Activated CD8-positive, alpha-beta T cell treated with anti-CD3 and anti-CD28 coated beads for 36 hours (primary cell): ENCODE measurements around the gene PTGR2. TPM values are rescaled to one million over a fixed set of nuclear protein-coding genes. Genes with fewer than 3 reads are reported as not detected.

Source experiments
- ATAC-seq: fragments of 200-7000 bp; cut with Tn5 transposase; one replicate; pipeline ENCODE4 v1.10.0; 2021; ENCODE audit warnings: mild to moderate bottlenecking, moderate library complexity
- CTCF ChIA-PET: fragments of 350-600 bp; sonication (Branson Sonifier 250); formaldehyde crosslinking; loops from one replicate; lab custom pipeline; 2021; ENCODE audit warnings: antibody characterized with exemption; lab: Charles Lee
- POLR2A ChIA-PET: fragments of 350-600 bp; sonication (Branson Sonifier 250); formaldehyde crosslinking; loops from one replicate; lab custom pipeline; 2021; ENCODE audit warnings: antibody characterized with exemption; lab: Charles Lee
- DNase-seq: peaks from one replicate; pipeline ENCODE4 v3.0.0-alpha.2; 2020
- H3K27ac Mint-ChIP-seq: one replicate; pipeline ENCODE4 v1.8.0; 2021; ENCODE audit warnings: mild to moderate bottlenecking, mixed read lengths
- H3K27me3 Mint-ChIP-seq: one replicate; pipeline ENCODE4 v1.8.0; 2021; ENCODE audit warnings: mixed read lengths
- H3K36me3 Mint-ChIP-seq: one replicate; pipeline ENCODE4 v1.8.0; 2021; ENCODE audit warnings: low read depth, mixed read lengths
- H3K4me1 Mint-ChIP-seq: one replicate; pipeline ENCODE4 v1.8.0; 2021; ENCODE audit warnings: low read depth, mixed read lengths
- H3K4me3 Mint-ChIP-seq: one replicate; pipeline ENCODE4 v1.8.0; 2021; ENCODE audit warnings: mild to moderate bottlenecking, moderate library complexity, mixed read lengths
- H3K9me3 Mint-ChIP-seq: one replicate; pipeline ENCODE4 v1.8.0; 2021; ENCODE audit warnings: mixed read lengths
- intact Hi-C: fragments of 100-400 bp; cut with micrococcal nuclease; formaldehyde crosslinking; loops from one replicate; pipeline ENCODE4 v1.10.0; 2022
- total RNA-seq, 2 experiments: library from RNA; stranded (reverse); gene quantifications; one replicate each; pipeline ENCODE4 v1.2.3, GENCODE V29; 2021
- TF ChIP-seq, protein P1 (sequence below): fragments of 200-600 bp; IDR thresholded peaks from one replicate; pipeline ENCODE4 v1.8.0; 2022; ENCODE audit warnings: antibody characterized with exemption, mild to moderate bottlenecking

The PTGR2 gene
- total RNA-seq, 2 experiments from 2014 or later: 10.6 to 11.0 TPM

DNA sequence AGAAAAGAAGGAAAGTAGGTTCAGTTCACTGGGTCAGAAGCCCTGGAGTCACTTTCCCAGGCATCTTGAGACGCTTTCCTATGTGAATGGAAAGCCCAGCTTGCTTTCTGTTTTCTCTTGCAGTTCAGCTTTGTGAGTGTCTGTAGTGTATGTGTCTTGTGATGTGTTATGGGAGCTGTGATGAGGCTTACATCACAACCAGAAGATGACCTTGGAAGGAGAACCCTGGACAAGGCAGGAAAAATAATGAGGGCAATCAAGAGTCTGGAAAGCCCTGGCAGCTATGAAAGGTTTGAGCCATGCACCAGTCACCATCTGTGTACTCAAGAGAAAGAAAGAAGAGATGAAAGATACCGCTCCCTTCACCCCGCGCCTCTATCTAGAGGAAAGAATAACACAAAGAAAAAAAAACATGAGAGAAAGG is 35.2 kb upstream of the PTGR2 start:
- ChIA-PET POLR2A (interaction anchor here (0.6 kb wide), 2 partner anchors 75 to 89 kb away, joined by 3 to 4 read pairs; no protein-coding TSS in a partner anchor), CTCF (interaction anchor here (1.1 to 1.3 kb wide), 2 partner anchors 10 to 45 kb away, joined by 3 to 5 read pairs; no protein-coding TSS in a partner anchor)
- Mint-ChIP-seq H3K27me3 (no peaks in the 10 kb centered on the region), H3K9me3 (no peaks in the 10 kb centered on the region), H3K36me3 (no peaks in the 10 kb centered on the region), H3K27ac (no peak overlapping the region), H3K4me3 (no peak overlapping the region), H3K4me1 (peaks cover 9% of the 10 kb centered on the region)
- DNase-seq: no peak
- TF ChIP-seq, protein P1, sequence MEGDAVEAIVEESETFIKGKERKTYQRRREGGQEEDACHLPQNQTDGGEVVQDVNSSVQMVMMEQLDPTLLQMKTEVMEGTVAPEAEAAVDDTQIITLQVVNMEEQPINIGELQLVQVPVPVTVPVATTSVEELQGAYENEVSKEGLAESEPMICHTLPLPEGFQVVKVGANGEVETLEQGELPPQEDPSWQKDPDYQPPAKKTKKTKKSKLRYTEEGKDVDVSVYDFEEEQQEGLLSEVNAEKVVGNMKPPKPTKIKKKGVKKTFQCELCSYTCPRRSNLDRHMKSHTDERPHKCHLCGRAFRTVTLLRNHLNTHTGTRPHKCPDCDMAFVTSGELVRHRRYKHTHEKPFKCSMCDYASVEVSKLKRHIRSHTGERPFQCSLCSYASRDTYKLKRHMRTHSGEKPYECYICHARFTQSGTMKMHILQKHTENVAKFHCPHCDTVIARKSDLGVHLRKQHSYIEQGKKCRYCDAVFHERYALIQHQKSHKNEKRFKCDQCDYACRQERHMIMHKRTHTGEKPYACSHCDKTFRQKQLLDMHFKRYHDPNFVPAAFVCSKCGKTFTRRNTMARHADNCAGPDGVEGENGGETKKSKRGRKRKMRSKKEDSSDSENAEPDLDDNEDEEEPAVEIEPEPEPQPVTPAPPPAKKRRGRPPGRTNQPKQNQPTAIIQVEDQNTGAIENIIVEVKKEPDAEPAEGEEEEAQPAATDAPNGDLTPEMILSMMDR: no peak
- intact Hi-C loops: no loop called here
- ATAC-seq: no peak

GRCh38 chr14:73817020-73817655 is 34.5 kb upstream of the PTGR2 start:
- POLR2A ChIA-PET: interaction anchor here (0.6 to 1.1 kb wide), 4 partner anchors 31 to 90 kb away, joined by 3 to 4 read pairs (median 4); no protein-coding TSS in a partner anchor

GRCh38 chr14:73818821-73819220 is 32.8 kb upstream of the PTGR2 start:
- no peaks in the 10 kb centered on the region for H3K27me3 Mint-ChIP-seq
- H3K36me3 Mint-ChIP-seq: no peaks in the 10 kb centered on the region
- ChIA-PET POLR2A (no interaction called here), CTCF (interaction anchor here (0.9 kb wide), 1 partner anchor 89 kb away, joined by 3 read pairs; no protein-coding TSS in a partner anchor)
- no peak overlapping the region for H3K4me3 Mint-ChIP-seq
- no peak for DNase-seq
- H3K4me1 Mint-ChIP-seq: peaks cover 8% of the 10 kb centered on the region
- no peak for ATAC-seq
- TF ChIP-seq, protein P1: no peak
- H3K27ac Mint-ChIP-seq: no peak overlapping the region
- intact Hi-C loops: no loop called here
- H3K9me3 Mint-ChIP-seq: no peaks in the 10 kb centered on the region

More at GRCh38 chr14:73817020-73817655, 34.5 kb upstream of the PTGR2 start:
- CTCF ChIA-PET: interaction anchor here (1.1 to 1.9 kb wide), 2 partner anchors 11 to 89 kb away, joined by 3 to 8 read pairs; no protein-coding TSS in a partner anchor
- Mint-ChIP-seq H3K9me3 (no peaks in the 10 kb centered on the region), H3K27me3 (no peaks in the 10 kb centered on the region), H3K4me1 (peaks cover 8% of the 10 kb centered on the region), H3K4me3 (no peak overlapping the region), H3K36me3 (no peaks in the 10 kb centered on the region), H3K27ac (no peak overlapping the region)
- no peak for DNase-seq
- TF ChIP-seq, protein P1: no peak
- no peak for ATAC-seq
- intact Hi-C loops: no loop called here

GRCh38 chr14:73820631-73821030 is 31.0 kb upstream of the PTGR2 start:
- Mint-ChIP-seq H3K27ac (no peak overlapping the region), H3K36me3 (no peaks in the 10 kb centered on the region), H3K9me3 (no peaks in the 10 kb centered on the region), H3K4me3 (no peak overlapping the region), H3K27me3 (no peaks in the 10 kb centered on the region), H3K4me1 (peaks cover 4% of the 10 kb centered on the region)
- CTCF ChIA-PET: interaction anchor here (0.8 to 1.5 kb wide), 3 partner anchors 67 to 92 kb away, joined by 3 to 5 read pairs (median 3); no protein-coding TSS in a partner anchor
- DNase-seq (no peak), ATAC-seq (no peak)
- intact Hi-C loops: no loop called here
- POLR2A ChIA-PET: interaction anchor here (1.0 kb wide), 2 partner anchors 62 to 109 kb away, joined by 3 read pairs; no protein-coding TSS in a partner anchor
- TF ChIP-seq, protein P1: no peak

- Mint-ChIP-seq H3K27me3 (no peaks in the 10 kb centered on the region), H3K27ac (no peak overlapping the region), H3K4me3 (no peak overlapping the region), H3K9me3 (no peaks in the 10 kb centered on the region), H3K4me1 (peaks cover 5% of the 10 kb centered on the region), H3K36me3 (no peaks in the 10 kb centered on the region)
- TF ChIP-seq, protein P1: no peak
- DNase-seq (no peak), ATAC-seq (no peak)
- ChIA-PET CTCF (interaction anchor here (1.2 to 11.3 kb wide), 7 partner anchors 29 to 528 kb away, joined by 3 to 140 read pairs (median 5); no protein-coding TSS in a partner anchor), POLR2A (no interaction called here)
- intact Hi-C loops: no loop called here
Measured at GRCh38 chr14:73823339-73823885, 28.2 kb upstream of the PTGR2 start.
